Stimulated activated CD8-positive, alpha-beta memory T cell treated with anti-CD3 and anti-CD28 coated beads, Interleukin-4, amount 100 ng/mL, for 24 hours (primary cell): ENCODE data around the gene SRC.
"Not testable (repeated sequence)": the region's sequence is repeated elsewhere in the genome, so short reads cannot be mapped to it uniquely, and the experiment has no call there.

ENCODE experiments used
- DNase-seq: peaks from one replicate; pipeline ENCODE4 v3.0.0-alpha.2; 2020; ENCODE audit warnings: low read depth

The SRC gene

GRCh38 chr20:37336369-37337207, 9.4 kb upstream of the SRC start:
- DNase-seq = peak; percentile 37

GRCh38 chr20:37337208-37337991, 8.5 kb upstream of the SRC start:
- no peak for DNase-seq

DNA sequence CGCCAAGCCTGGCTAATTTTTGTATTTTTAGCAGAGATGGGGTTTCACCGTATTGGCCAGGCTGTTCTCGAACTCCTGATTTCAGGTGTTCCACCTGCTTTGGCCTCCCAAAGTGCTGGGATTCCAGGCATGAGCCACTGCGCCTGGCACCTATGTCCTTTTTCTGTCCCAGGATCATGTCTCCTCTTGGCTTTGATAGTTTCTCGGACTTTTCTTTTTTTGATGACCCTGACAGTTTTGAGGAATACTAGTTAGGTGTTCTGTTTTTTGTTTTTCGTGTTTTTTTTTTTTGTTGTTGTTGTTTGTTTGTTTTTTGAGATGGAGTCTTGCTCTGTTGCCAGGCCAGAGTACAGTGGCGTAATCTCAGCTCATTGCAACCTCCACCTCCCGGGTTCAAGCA, 7.6 kb upstream of the SRC start:
- DNase-seq = not testable (repeated sequence)

GRCh38 chr20:37339208-37339607, 6.7 kb upstream of the SRC start:
- no peak for DNase-seq

GRCh38 chr20:37339764-37340109, 6.2 kb upstream of the SRC start:
- DNase-seq = not testable (repeated sequence)

- no peak for DNase-seq
Measured at GRCh38 chr20:37340998-37341397, 4.9 kb upstream of the SRC start.

- no peak for DNase-seq
Measured at GRCh38 chr20:37341632-37342031, 4.3 kb upstream of the SRC start.

DNA sequence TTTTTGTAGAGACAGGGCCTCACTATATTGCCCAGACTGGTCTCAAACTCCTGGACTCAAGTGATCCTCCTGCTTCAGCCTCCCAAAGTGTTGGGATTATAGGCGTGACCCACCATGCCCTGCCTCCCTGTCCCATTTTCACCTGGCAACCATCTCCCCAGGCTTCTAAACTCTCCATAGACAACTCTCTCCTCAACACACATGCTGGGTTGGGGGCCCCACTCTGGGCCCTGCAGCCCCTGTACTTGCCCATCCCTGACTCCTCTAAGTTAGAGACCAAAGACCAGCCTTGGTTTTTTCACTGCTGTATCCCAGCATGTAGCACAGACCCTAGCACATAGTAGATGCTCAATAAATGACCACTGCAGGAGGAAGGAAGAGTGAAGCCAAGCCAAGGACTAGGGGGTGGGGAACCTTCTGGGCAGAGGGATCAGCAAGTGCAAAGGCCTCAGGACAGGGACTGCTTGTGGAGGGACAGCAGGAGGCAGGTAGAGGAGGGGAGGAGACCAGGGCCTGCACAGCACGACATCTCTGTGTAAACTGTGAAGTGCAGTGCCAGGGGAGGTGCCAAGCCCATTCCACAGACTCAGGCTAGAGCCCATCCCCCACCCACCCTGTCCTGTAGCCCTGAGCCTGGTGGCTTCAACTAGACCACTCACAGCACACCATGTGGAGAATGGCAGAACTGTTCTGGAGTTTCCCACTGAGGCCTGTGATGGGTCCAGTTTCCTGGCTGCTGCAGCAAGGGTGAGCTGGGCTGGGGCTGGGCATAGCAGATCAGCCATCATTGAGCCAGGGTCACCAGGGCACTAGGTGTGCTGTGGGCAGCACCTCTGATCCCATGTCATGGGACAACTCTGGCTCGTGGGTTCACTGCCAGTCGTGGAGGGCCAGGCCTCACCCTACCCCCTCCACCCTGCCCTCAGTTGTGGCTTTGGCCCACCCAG, 3.4 kb upstream of the SRC start:
- no peak for DNase-seq

GRCh38 chr20:37343212-37343993, 2.5 kb upstream of the SRC start:
- no peak for DNase-seq

DNA sequence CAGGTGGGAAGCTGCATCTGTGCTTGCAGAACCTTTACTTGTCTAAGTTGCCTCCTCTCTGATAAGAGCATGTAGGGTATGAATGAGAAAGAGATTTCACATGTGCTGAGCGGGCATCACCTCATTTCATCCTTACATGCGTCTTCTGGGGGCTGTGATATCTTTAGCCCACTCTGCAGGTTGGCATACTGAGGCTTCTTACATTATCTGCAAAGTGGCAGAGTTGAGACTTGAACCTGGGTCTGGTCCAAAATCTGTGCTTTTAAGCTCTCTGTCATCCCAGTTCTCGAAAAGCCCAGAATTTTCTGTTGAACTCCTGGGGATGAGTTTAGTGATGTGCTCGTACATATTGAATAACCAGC, 2.0 kb upstream of the SRC start:
- DNase-seq = no peak

- DNase-seq = no peak
Measured at GRCh38 chr20:37344506-37345338, 1.2 kb upstream of the SRC start.

DNA sequence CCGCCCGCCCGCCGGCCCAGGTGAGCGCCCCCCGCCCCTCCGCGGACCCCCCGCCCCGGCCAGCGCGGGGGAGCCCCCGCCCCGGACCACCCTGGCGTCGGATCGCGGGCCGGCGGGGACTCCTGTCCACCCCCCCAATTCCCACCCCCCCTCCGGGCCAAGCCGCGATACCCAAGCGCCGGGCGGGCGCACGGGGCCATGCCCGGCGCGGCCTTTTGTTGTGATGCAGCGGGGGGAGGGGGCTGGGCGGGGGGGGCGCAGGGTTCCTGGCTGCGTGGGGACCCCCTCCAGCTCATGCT, 245 bp downstream of the SRC start:
- DNase-seq = no peak

GRCh38 chr20:37346535-37347346, 801 bp downstream of the SRC start:
- DNase-seq = no peak

GRCh38 chr20:37347347-37347823, 1.4 kb downstream of the SRC start:
- DNase-seq = no peak

DNA sequence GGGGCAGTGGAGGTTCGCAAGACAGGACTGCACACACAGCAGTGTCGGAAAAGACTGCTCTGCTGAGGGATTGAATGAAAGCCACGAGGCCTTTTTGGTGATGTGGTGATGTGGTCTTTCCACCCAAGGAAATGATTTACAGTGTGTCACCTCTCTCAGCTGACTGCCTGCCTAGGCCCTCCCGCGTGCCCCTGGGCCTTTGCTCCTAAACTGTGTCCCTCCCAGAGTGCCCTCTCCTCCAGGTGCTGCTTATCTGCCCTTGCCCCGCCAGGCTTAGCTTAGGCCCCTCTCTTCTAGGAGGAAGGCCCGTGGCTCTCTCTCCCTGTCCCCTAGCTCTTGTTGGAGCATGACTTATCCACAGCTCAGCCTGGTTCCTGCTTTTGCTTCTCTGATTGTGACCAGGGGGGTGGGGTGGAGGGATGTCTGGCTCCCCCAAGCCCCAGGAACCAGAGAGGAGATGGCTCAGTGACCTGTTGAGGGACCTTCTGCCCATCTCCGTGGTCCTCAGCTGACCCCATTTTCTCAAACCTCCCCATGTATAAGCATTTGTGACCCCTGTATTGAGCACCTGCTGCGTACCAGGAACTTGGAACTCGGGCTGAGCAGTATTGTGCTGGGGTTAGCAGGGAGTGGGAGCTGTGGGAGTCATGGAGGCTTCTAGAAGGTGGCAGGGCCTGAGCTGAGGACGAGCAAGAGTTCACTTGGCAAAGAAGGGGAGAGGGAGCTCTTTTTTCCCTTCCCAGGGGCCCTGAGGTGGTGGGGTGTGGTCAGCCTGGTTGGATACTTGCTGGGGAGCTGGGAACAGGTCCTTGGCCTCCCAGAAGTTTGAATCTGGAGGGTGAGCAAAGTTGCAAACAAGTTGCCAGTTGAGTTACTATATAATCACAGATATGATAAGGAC, 2.2 kb downstream of the SRC start:
- DNase-seq = no peak

DNA sequence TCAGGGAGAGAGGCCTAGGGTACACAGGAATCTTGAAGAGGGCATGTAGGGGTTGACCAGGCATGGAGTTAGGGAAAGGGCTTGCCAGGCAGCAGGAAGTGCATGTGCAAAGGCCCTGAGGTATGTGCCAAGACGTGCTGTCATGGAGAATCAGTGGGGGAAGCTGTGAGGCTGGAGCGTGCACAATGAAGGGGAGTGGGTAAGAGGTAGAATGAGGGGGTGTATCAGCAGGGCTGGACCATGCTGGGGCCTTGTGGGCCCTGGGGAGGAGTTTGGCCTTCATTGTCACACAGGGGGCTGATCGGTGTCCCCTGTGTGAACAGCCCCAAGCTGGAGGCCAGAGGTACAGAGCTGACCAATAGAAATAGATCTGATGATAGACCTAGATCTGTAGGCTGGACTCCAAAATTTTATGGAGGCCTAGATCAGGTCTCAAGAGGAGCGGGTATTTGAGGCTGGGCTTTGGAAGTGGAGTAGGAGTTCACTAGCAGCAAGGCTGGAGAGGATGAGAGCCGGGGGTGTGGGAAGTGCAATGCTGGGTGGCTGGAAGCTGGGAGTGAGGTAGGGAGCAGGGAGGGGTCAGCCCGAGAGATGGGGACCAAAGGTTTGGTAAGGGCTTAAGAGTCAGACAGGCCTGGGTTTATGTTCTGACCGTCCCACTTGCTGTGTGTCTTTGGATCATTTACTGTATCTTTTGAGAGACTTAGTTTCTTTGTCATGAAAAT, 3.0 kb downstream of the SRC start:
- no peak for DNase-seq

DNA sequence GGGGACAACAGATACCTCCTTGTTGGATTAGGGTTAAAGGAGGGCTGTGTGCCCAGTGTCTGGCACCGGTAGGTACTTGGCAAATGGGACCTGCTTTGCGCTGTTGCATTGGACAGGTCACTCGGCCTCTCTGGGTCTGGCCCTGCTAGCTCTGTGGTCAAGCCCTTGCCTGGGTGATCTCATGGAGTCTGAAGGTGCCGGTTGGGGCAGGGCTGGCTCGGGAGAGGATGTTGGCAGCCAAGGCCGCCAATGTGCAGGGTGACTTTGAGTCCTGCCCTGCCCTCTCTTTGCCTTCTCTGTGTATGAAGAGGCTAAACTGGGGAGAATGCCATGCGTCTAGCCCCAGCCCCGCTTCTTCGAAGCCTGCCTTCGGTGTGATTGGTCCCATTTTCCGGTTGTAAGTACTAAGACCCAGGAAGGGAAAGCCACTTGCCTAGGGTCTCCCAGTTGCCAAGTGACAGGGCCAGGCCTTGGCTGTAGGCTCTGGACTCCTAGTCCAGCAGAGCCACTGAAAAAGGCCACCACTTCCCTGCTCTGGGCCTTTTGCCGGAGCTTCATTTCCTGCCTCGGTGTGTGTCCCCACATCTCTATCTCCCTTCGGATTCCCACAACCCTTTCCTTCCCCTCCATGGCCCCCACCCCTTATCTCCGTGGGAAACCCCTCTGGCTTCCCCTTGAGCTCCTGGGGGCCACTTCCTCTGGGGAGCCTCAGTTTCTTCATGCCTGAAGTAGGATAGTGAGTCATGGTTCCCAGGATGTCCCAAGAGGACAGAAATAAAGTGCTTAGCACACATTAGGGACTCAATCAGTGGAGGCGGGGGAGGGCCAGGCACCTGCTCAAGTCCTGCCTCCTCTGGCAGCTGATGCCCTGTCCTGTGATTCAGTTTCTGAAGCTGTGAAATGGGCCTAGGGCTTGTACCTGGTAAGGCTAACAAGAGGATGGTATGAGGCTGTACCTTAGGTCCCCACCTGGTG, 3.9 kb downstream of the SRC start:
- no peak for DNase-seq
